K562 (cell line): ENCODE results near the gene ZNHIT2. TPM values are rescaled to one million over a fixed set of nuclear protein-coding genes. Genes with fewer than 3 reads are reported as not detected.
A peak's percentile ranks its signal among the peaks of the same experiment; 100 is the strongest.

Experiments used
- CC2D1A ChIP-seq: fragments of 450-650 bp; IDR thresholded peaks from 2 replicates; pipeline ENCODE4 v1.6.1; 2017; ENCODE audit warnings: mild to moderate bottlenecking
- CREBBP ChIP-seq: IDR thresholded peaks from one replicate; pipeline ENCODE4 v1.6.1; 2012; ENCODE audit warnings: low read depth, mild to moderate bottlenecking, control low read depth, inconsistent platforms, low read length
- CXXC5 ChIP-seq: fragments of 250-450 bp; sonication (Bioruptor Pico); IDR thresholded peaks from 2 replicates; pipeline ENCODE4 v1.8.0; 2022; ENCODE audit warnings: inconsistent platforms, mild to moderate bottlenecking, moderate library complexity
- ESRRA ChIP-seq: fragments of 450-650 bp; IDR thresholded peaks from 2 replicates; pipeline ENCODE4 v1.6.1; 2014; ENCODE audit warnings: low read depth, mild to moderate bottlenecking, moderate library complexity, borderline replicate concordance
- ESRRB ChIP-seq: fragments of 250-450 bp; sonication (Bioruptor Pico); IDR thresholded peaks from 2 replicates; pipeline ENCODE4 v1.5.0; 2020; ENCODE audit warnings: mild to moderate bottlenecking, moderate library complexity, borderline replicate concordance
- FOXK2 ChIP-seq, 2 experiments: fragments of 450-650 bp; IDR thresholded peaks in 1 of 2; conservative IDR thresholded peaks in 1 of 2; 2 replicates each; pipeline ENCODE4 v1.6.1; 2016; ENCODE audit warnings: low read depth in 2 of 2, mild to moderate bottlenecking in 1 of 2
- HOXB6 ChIP-seq: fragments of 250-450 bp; sonication (Bioruptor Pico); IDR thresholded peaks from 2 replicates; pipeline ENCODE4 v1.5.1; 2022; ENCODE audit warnings: mild to moderate bottlenecking, borderline replicate concordance
- KDM4B ChIP-seq, 2 experiments: fragments of 450-650 bp in 1 of 2; sonication (generic) in 1 of 2; IDR thresholded peaks; 2 replicates each; pipeline ENCODE4 v1.6.1; 2016 to 2017; ENCODE audit warnings: borderline replicate concordance in 2 of 2, antibody characterized with exemption in 1 of 2, low read depth in 1 of 2, mild to moderate bottlenecking in 1 of 2
- MCM2 ChIP-seq: fragments of 450-650 bp; IDR thresholded peaks from 2 replicates; pipeline ENCODE4 v1.6.1; 2017; ENCODE audit warnings: low read depth, mild to moderate bottlenecking
- MED1 ChIP-seq: sonication (generic); formaldehyde crosslinking; IDR thresholded peaks from 2 replicates; pipeline ENCODE4 v1.8.1; 2023; ENCODE audit warnings: missing genetic modification reagents, borderline replicate concordance
- MYC ChIP-seq, 2 experiments: fragments of 250-450 bp in 1 of 2; sonication (Bioruptor Pico) in 1 of 2; IDR thresholded peaks; 2 replicates each; pipeline versions ENCODE4 v1.5.1 to v1.6.1; 2012 to 2021; ENCODE audit warnings: low read depth in 2 of 2, borderline replicate concordance in 1 of 2, improper control_type of control experiment in 1 of 2, low read length in 1 of 2, mild to moderate bottlenecking in 1 of 2, moderate library complexity in 1 of 2
- NBN ChIP-seq: fragments of 450-650 bp; IDR thresholded peaks from 2 replicates; pipeline ENCODE4 v1.6.1; 2016; ENCODE audit warnings: low read depth, mild to moderate bottlenecking
- NCOA2 ChIP-seq, 2 experiments: fragments of 450-650 bp; IDR thresholded peaks; 2 replicates each; pipeline ENCODE4 v1.6.1; 2018; ENCODE audit warnings: mild to moderate bottlenecking in 2 of 2, moderate library complexity in 1 of 2; ENCODE audit not compliant: partially characterized antibody in 2 of 2
- NFE2 ChIP-seq: IDR thresholded peaks from 2 replicates; pipeline ENCODE4 v1.6.1; 2014; ENCODE audit warnings: antibody characterized with exemption, low read depth
- RAD51 ChIP-seq: fragments of 450-650 bp; IDR thresholded peaks from 2 replicates; pipeline ENCODE4 v1.7.1; 2016; ENCODE audit warnings: low read depth, mild to moderate bottlenecking, borderline replicate concordance
- RB1 ChIP-seq: fragments of 450-650 bp; IDR thresholded peaks from 2 replicates; pipeline ENCODE4 v1.6.1; 2017; ENCODE audit warnings: low read depth, mild to moderate bottlenecking
- SMAD1 ChIP-seq: fragments of 150-350 bp; IDR thresholded peaks from 2 replicates; pipeline ENCODE4 v1.6.1; 2014; ENCODE audit warnings: low read length, low read depth; ENCODE audit not compliant: partially characterized antibody
- SMAD3 ChIP-seq: fragments of 450-650 bp; formaldehyde crosslinking; conservative IDR thresholded peaks from 2 replicates; pipeline ENCODE4 v1.4.0; 2020; ENCODE audit warnings: mild to moderate bottlenecking
- SMC3 ChIP-seq: conservative IDR thresholded peaks from 2 replicates; pipeline ENCODE4 v1.6.1; 2011; ENCODE audit warnings: low read depth, low read length, improper control_type of control experiment; ENCODE audit not compliant: insufficient read depth
- SRF ChIP-seq, 2 experiments: fragments of 250-450, 450-650 bp in 1 of 2; sonication (Bioruptor Pico) in 1 of 2; sonication (generic) in 1 of 2; formaldehyde crosslinking; IDR thresholded peaks; 2 replicates each; pipeline versions ENCODE4 v1.5.0 to v1.5.1; 2020 to 2022; ENCODE audit warnings: mild to moderate bottlenecking in 1 of 2, missing genetic modification reagents in 1 of 2
- SRSF7 ChIP-seq: fragments of 200-400 bp; formaldehyde crosslinking; optimal IDR thresholded peaks from 2 replicates; pipeline ENCODE3; 2017; ENCODE audit warnings: mild to moderate bottlenecking, low read depth, low read length
- TCF7L2 ChIP-seq: fragments of 150-350 bp; IDR thresholded peaks from 2 replicates; pipeline ENCODE4 v1.6.1; 2016; ENCODE audit warnings: low read depth, mild to moderate bottlenecking, low read length, moderate library complexity
- ZNF324 ChIP-seq: fragments of 250-450 bp; sonication (Bioruptor Pico); IDR thresholded peaks from 2 replicates; pipeline ENCODE4 v1.4.0; 2020; ENCODE audit warnings: mild to moderate bottlenecking
- ZNF561 ChIP-seq: fragments of 450-650 bp; formaldehyde crosslinking; conservative IDR thresholded peaks from 2 replicates; pipeline ENCODE4 v1.4.0; 2020; ENCODE audit warnings: mild to moderate bottlenecking, moderate library complexity
- polyA plus RNA-seq, 8 experiments: library from polyadenylated mRNA; depleted of rRNA in 4 of 8; stranded (reverse) in 5 of 8; unstranded in 3 of 8; fragments of >200 nt; fragmentation: Nextera tagmentation in 2 of 8; fragmentation: Illumina TruSeq in 1 of 8; extraction: Ambion mirVana in 2 of 8; extraction: Trizol in 1 of 8; gene quantifications; 2 replicates each; pipeline versions ENCODE4 v1.2.1 to v1.2.3, GENCODE V29; 2011 to 2014; ENCODE audit warnings: inconsistent platforms in 1 of 8, missing spikeins in 1 of 8
- total RNA-seq, 7 experiments: library from RNA; depleted of rRNA in 6 of 7; stranded (reverse); fragments of >200 nt in 6 of 7; fragmentation: Illumina TruSeq in 2 of 7; extraction: Trizol in 2 of 7; gene quantifications; 2 replicates each; pipeline versions ENCODE4 v1.2.1 to v1.2.3, GENCODE V29; 2011 to 2021; ENCODE audit warnings: low replicate concordance in 1 of 7
- TF ChIP-seq, protein P1 (sequence below), 3 experiments: fragments of 200-800 bp in 1 of 3; sonication (Bioruptor generic) in 1 of 3; sonication (generic) in 1 of 3; formaldehyde crosslinking in 1 of 3; IDR thresholded peaks; 2 replicates each; pipeline versions ENCODE4 v1.6.1 to v1.8.0; 2016 to 2022; ENCODE audit warnings: mild to moderate bottlenecking in 2 of 3, missing compliant biosample characterization in 2 of 3, missing genetic modification characterization in 2 of 3, missing genetic modification reagents in 1 of 3
- TF ChIP-seq, protein P2 (sequence below), 2 experiments: fragments of 450-650 bp; conservative IDR thresholded peaks; 2 replicates each; pipeline ENCODE4 v1.6.1; 2017; ENCODE audit warnings: mild to moderate bottlenecking in 2 of 2, moderate library complexity in 2 of 2

Gene ZNHIT2
- total and polyA plus RNA-seq, 9 of the 15 experiments (the other 6 are each of a cell fraction or from before 2014, with no cell fraction given) = 0.08 to 39.0 (median 2.5) TPM

DNA sequence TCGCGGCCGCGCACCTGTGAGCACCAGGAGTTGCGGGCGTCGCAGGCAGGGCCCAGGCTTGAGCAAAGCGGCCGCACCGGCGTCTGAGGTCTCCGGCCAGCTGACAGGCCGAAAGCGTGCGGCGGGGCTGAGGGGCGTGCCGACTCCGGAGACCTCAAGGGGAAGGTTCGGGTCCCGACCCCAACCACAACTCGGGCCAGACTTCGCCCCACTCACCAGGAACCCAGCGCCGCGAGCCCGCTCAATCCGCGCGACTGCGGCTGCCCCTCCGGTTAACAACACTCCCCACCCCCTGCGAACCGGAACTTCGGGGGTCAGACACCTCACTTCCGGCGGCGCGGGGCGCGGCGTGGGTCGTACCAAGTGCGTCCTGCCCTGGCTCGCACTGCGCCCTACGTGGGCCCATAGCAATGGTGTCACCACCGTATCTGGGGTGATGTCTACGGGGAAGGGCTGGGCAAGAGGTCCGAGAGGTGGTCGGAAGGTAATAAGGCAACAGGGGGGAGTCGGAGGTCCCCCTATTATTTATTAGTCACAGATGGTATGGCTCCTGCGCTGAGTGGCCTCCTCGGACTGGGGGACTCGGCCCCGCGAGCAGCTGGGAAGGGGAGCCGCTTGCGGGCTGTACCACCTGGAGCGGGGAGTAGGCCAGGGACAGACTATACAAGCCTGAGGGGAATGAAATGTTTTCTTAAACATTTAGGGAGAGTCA is 16.9 kb upstream of the ZNHIT2 start, which contains the start of gene SYVN1 (continued):
- TF ChIP-seq CXXC5 (CRISPR knock-in tag) (peak; percentile 91), CC2D1A (peak; percentile 51; the same call in 1 of the 2 replicates), MED1 (no peak), CREBBP (no peak), MCM2 (no peak), RB1 (peak; percentile 67), MYC (IDR thresholded peaks at IDR 0.05; ENCODE audit: low read depth, low read length) (peak; percentile 76), MYC (CRISPR knock-in tag; IDR thresholded peaks at IDR 0.05; ENCODE audit: borderline replicate concordance, low read depth) (peak; percentile 89; the same call in 1 of the 2 replicates), SRSF7 (no peak), SRF (CRISPR knock-in tag; IDR thresholded peaks at IDR 0.05) (no peak), HOXB6 (no peak), SMC3 (0 out of 2 replicates have a peak, but pooled peaks have one; percentile 7), NBN (peak; percentile 86; the same call in 1 of the 2 replicates), TCF7L2 (peak; percentile 86), SMAD1 (no peak), NFE2 (no peak), FOXK2 (conservative IDR thresholded peaks at IDR 0.05 in 1 of 2, IDR thresholded peaks at IDR 0.05 in 1 of 2; ENCODE audit: low read depth in 2 of 2) (peak; percentile 60 to 100), RAD51 (no peak), ESRRA (peak; percentile 44), SMAD3 (CRISPR knock-in tag) (0 out of 2 replicates have a peak, but pooled peaks have one; percentile 23), ZNF324 (CRISPR knock-in tag) (no peak), NCOA2 (IDR thresholded peaks at IDR 0.05; ENCODE audit: partially characterized antibody in 2 of 2) (no peak), ESRRB (CRISPR knock-in tag) (no peak), ZNF561 (no peak), KDM4B (IDR thresholded peaks at IDR 0.05; ENCODE audit: borderline replicate concordance in 2 of 2, low read depth in 1 of 2) (peak in 1 of 2 experiments; percentile 91; a peak in 2 of 4 replicates)
- TF ChIP-seq, protein P1, sequence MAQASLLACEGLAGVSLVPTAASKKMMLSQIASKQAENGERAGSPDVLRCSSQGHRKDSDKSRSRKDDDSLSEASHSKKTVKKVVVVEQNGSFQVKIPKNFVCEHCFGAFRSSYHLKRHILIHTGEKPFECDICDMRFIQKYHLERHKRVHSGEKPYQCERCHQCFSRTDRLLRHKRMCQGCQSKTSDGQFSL (CRISPR knock-in tag; IDR thresholded peaks at IDR 0.05) = peak; percentile 78
- TF ChIP-seq, protein P1 (tag; IDR thresholded peaks at IDR 0.05) = no peak
- TF ChIP-seq, protein P2, sequence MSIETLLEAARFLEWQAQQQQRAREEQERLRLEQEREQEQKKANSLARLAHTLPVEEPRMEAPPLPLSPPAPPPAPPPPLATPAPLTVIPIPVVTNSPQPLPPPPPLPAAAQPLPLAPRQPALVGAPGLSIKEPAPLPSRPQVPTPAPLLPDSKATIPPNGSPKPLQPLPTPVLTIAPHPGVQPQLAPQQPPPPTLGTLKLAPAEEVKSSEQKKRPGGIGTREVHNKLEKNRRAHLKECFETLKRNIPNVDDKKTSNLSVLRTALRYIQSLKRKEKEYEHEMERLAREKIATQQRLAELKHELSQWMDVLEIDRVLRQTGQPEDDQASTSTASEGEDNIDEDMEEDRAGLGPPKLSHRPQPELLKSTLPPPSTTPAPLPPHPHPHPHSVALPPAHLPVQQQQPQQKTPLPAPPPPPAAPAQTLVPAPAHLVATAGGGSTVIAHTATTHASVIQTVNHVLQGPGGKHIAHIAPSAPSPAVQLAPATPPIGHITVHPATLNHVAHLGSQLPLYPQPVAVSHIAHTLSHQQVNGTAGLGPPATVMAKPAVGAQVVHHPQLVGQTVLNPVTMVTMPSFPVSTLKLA (conservative IDR thresholded peaks at IDR 0.05) = peak; percentile 93 to 95
